Peyer's patch (tissue), 4 donors: Measurements from ENCODE around the gene TOP2B.

ENCODE experiments used
- CTCF ChIP-seq, 6 experiments: fragments of 450-650 bp in 4 of 6; fragments of 200-600 bp in 2 of 6; sonication (generic) in 1 of 6; IDR thresholded peaks; one replicate each; pipeline ENCODE4 v1.5.1; 2017 to 2019; ENCODE audit warnings: antibody characterized with exemption in 6 of 6, mild to moderate bottlenecking in 3 of 6, moderate library complexity in 1 of 6
- POLR2A ChIP-seq, 2 donors: fragments of 450-650 bp; IDR thresholded peaks; one replicate each; pipeline ENCODE4 v1.5.1; 2017; ENCODE audit warnings: antibody characterized with exemption in 2 of 2, mild to moderate bottlenecking in 2 of 2, moderate library complexity in 2 of 2

GRCh38 chr3:25621087-25621486, 43.6 kb downstream of the TOP2B start:
- TF ChIP-seq CTCF (IDR thresholded peaks at IDR 0.05) (no peak), POLR2A (IDR thresholded peaks at IDR 0.05) (no peak)
